GM21423 (cell line): ENCODE measurements around the gene PRELID2.
A peak's percentile ranks its signal among the peaks of the same experiment; 100 is the strongest.
"Not testable (repeated sequence)": the region's sequence is repeated elsewhere in the genome, so short reads cannot be mapped to it uniquely, and the experiment has no call there.

ENCODE experiments used
- ATAC-seq: cut with Tn5 transposase; IDR thresholded peaks from one replicate; pipeline ENCODE4 v1.9.1; 2021; ENCODE audit warnings: mild to moderate bottlenecking, moderate library complexity; ENCODE audit not compliant: unreplicated experiment

The PRELID2 gene

GRCh38 chr5:145840458-145841132, 5.5 kb upstream of the PRELID2 start:
- no peak for ATAC-seq

GRCh38 chr5:145838276-145838675, 3.1 kb upstream of the PRELID2 start:
- ATAC-seq, result no peak

GRCh38 chr5:145836241-145836640, 1.1 kb upstream of the PRELID2 start:
- ATAC-seq, result not testable (repeated sequence)

GRCh38 chr5:145835848-145836239, 702 bp upstream of the PRELID2 start:
- ATAC-seq, result no peak

DNA sequence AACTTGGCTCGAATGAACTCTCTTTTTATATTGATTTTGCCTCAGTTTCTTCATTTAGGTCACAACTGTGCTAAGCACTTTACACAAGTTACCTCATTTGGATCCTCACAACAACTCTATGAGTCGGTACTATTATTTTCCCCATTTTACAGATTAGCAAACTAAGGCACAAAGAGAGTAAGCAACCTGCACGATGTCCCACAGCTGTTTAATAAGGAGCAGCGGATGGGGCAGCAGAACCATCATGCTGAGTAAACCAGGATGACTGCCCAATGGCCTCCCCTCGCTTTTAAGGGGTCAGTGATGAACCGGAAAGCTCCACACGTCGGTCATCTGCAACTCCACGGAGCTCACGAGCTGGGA, 607 bp downstream of the PRELID2 start:
- no peak for ATAC-seq

DNA sequence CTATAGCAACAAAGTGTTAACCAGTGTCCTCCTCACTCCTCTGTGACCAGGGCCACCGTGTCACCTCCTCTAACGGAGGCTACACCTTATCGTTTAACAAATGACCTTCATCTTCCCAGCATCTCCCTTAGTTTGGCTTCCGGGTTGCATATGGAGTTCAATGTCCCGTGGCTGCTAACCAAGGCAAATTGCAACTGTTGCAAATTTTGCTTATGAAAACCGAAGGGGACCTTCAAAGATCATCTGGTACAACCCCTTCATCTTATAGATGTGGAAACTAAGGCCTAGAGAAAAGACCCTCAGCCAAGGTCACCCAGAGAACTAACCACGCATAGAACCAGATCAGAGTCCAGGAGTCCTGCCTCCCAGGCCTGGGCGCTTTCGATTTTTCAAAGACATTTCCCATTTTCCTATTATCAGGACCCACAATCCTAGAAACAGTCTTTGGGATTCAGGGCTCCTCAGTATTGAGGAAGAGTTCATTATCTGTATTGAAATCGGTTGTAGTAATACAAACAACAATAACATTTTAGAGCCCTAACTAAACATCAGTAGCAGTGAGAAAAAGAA, 1.4 kb downstream of the PRELID2 start:
- ATAC-seq, result no peak

DNA sequence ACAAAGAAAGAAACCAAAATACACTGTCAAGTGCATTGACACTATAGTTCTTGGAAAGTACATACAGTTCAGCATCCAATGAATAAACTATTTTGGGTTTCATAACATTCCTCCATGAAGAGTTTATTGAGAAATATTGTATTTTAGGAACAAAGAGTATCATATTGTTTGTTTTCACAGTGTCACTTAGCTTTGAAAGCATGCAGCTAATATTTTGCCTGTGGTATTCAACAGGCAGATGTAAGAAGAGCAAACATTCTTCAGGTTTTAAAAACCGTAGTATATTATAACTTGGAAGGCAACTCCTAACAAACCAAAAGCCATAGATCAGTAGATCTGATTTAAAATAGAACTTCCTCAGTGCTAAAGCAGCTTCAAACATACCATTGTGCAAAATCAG, 4.5 kb downstream of the PRELID2 start:
- ATAC-seq, result no peak

DNA sequence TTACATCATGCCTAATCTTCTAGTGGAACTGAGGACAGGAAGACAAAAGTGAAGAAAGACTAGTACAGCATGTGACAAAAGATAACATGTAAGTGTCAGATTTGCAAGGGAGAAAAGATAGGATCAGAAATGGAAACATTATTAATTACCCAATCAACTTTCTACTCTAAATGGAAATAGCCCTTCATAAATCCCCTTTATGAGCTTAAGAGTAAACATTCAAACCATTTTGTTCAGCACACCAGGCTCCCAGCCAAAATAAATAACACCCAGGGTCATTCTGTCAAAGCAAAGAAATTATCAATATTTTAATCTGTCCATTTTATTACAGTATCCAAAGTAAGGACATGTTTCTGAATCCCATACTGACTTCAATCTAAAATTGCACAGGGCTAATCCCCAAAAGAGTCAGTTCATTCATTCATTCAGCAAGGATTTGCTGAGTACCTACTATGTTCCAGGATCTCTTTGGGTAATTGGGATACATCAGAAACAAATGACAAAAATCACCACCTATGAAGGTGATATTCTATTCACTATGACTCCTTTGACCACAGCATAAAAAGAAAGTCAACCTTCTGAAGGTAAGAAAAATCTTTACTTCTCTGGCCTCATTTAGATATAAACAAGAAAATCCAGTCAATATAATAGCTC, 5.3 kb downstream of the PRELID2 start:
- no peak for ATAC-seq

- ATAC-seq, result no peak
These were observed 8.1 kb downstream of the PRELID2 start for GRCh38 chr5:145826895-145827674.

- ATAC-seq, result peak; percentile 67
These were observed 9.4 kb downstream of the PRELID2 start for GRCh38 chr5:145825751-145826180.

DNA sequence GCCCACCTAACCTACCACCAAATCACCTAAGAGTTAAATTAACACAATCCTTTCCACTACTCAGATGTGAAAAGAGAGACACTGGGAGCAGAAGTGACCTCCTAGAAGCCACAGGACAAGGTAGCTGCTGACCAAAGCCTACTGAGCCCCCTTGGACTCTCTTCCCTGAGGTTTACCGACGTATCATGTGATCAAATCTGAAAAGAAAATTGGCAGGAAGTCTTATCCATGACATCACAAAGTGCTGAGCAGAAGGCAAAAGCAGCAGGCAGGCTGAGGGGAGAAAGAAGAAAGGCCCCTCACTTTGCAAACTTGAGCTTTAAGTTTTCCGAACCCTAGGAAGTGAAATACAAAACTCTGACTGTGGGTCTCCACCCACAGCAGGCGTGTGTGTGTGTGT, 11.1 kb downstream of the PRELID2 start:
- no peak for ATAC-seq

- ATAC-seq, result no peak
These were observed 16.5 kb downstream of the PRELID2 start for GRCh38 chr5:145818604-145819003.

GRCh38 chr5:145812877-145813276, 22.3 kb downstream of the PRELID2 start:
- no peak for ATAC-seq

DNA sequence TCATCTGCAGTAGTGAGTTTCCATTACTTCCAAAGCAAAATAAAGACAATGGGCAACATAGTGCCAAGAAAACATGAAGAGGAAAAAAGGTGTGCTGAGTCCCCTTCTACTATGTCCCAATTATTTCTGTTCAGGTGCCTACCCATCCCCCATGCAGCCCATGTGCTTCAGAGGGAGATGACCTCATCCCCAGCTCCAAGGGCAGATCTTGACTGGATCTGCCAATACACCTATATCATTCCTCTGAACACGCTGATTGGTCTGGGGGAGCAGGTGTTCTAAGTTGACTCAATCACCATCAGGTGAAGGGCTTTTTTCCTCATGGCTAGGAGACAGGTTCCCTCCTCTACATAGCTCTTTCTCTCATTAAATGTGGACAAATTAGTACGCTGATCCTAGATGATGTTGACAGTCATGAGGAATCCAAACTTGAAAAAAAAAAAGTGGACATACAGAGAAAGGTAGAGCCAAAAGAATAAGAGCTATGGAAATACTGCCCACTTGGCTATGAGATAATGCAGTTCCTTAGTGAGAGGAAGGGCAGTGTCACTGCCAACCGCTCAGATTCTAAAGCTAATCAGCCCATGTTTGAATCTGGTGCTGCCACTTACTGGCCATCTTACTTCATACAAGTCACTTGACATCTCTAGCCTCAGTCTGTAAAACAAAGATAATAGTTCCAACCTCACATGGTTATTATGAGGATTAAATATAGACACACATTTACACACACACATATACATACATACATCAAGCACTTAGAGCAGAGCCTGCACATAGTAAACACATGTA, 23.1 kb downstream of the PRELID2 start:
- no peak for ATAC-seq

- no peak for ATAC-seq
These were observed 28.2 kb downstream of the PRELID2 start for GRCh38 chr5:145806923-145807322.

- ATAC-seq, result no peak
These were observed 29.3 kb downstream of the PRELID2 start for GRCh38 chr5:145805819-145806218.

- ATAC-seq, result no peak
These were observed 30.4 kb downstream of the PRELID2 start for GRCh38 chr5:145804701-145805100.

DNA sequence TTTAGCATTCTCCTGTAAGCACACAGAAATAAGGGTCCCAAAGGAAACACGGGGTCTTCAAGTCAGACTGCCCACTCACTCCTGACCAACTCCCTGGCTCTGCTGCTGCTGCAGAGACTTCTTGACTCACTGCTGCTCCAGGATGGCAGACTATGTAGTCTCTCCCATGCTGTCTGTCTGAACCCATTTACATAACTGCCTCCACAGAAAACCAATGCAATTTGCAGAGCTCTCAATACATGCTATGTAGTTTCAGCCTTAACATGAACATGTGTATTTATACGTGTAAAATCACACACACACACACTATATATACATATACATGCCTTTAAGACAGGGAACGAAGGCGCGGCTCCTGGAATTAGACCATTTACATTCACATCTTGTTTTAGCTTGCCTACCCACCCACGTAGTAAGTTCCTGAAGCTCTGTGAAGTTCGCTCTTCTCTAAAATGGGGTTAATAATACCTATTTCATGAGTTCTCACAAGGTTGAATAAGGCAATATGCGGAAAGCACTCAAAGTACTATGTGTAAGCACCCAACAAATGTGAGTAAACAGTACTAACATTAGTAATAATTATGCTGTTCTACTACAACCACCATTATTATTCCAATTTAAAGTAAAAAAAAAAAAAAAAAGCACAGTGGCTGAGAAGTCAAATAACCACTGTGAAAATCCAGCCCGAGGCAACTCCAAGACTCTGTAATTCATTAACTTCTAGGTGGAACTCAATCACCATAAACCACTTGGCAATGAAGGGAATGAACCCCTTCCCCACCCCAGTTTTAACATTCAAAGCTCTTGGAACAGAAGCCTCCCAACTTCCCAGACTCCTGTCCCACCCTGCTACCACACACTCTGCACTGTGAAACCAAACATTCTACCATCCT, 31.8 kb downstream of the PRELID2 start:
- ATAC-seq, result no peak

- ATAC-seq, result no peak
These were observed 33.9 kb downstream of the PRELID2 start for GRCh38 chr5:145801195-145801594.

DNA sequence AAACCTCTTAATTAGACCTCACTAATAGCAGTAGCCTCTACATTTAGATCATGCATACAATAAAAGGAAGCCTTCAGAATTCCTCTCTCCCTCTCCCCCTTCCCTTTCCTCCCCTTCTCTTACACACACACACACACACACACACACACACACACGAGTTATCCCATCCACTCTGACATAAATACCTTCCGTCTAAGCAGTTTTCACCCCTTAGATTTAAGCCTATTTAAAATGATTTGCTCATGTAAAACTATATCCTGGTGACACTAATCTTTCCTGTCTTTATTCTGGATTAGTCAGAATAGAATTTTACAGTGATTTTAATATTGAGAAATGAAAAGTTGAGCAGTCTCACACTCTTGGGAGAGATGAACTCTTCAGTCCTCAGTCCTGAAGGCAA, 35.0 kb downstream of the PRELID2 start:
- ATAC-seq, result no peak
